Erythroblast (primary cell): Measurements from ENCODE around the gene TMEM176A.

Experiments
- GATA1 ChIP-seq: IDR thresholded peaks from 2 replicates; pipeline ENCODE4 v1.6.1; 2011; ENCODE audit warnings: low read depth, mild to moderate bottlenecking, control low read depth, low read length, moderate library complexity
- POLR2A ChIP-seq: IDR thresholded peaks from 2 replicates; pipeline ENCODE4 v1.6.1; 2011; ENCODE audit warnings: mild to moderate bottlenecking, low read length

DNA sequence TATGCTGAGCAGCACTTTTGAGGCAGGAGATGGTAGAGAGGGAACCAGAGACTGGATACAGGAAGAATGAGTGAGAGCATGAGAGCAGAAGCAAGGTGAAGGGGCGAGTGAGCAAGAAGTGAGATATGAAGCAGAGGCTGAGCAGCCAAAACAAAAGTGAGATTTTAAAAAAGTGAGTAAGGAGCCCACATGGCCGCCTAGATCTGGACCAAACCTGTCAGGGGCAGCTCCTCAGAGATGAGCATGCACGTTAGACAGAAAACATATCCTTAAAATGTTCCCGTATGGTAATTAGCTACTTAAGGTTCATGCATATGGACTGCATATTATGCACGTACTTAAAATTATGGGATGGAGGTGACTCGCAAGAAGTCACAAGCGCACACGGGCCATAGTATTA lies 22.5 kb downstream of the TMEM176A start:
- TF ChIP-seq POLR2A (no peak), GATA1 (no peak)
